Transverse colon (tissue), 4 donors: Measurements from ENCODE around the gene DNASE1L3. TPM values are rescaled to one million over a fixed set of nuclear protein-coding genes. Genes with fewer than 3 reads are reported as not detected.

ENCODE experiments used
- DNase-seq: peaks from one replicate; pipeline ENCODE4 v3.0.0-alpha.2; 2019
- H3K27ac ChIP-seq, 4 donors: fragments of 200-600 bp; sonication (generic); 2 replicates each; pipeline ENCODE4 v1.5.1; 2016 to 2018; ENCODE audit warnings: inconsistent platforms in 4 of 4
- H3K27me3 ChIP-seq: fragments of 200-600 bp; sonication (generic); 2 replicates; pipeline ENCODE4 v1.5.1; 2017; ENCODE audit warnings: inconsistent platforms
- H3K36me3 ChIP-seq, 4 donors: fragments of 200-600 bp; sonication (generic); 2 replicates each; pipeline ENCODE4 v1.5.1; 2017 to 2019; ENCODE audit warnings: inconsistent platforms in 4 of 4
- H3K4me1 ChIP-seq, 4 donors: fragments of 200-600 bp; sonication (generic); 2 replicates each; pipeline ENCODE4 v1.5.1; 2017 to 2020; ENCODE audit warnings: inconsistent platforms in 4 of 4
- H3K4me3 ChIP-seq, 4 donors: fragments of 200-600 bp; sonication (generic); 1 replicate in 1 of 4; 2 replicates in 3 of 4; pipeline versions ENCODE4 v1.5.1 to v1.6.1; 2017 to 2019; ENCODE audit warnings: inconsistent platforms in 4 of 4
- H3K9me3 ChIP-seq, 2 donors: fragments of 200-600 bp; sonication (generic); 2 replicates each; pipeline ENCODE4 v1.5.1; 2017 to 2019; ENCODE audit warnings: inconsistent platforms in 2 of 2
- EP300 ChIP-seq: sonication (generic); formaldehyde crosslinking; IDR thresholded peaks from one replicate; pipeline ENCODE4 v1.6.1; 2017; ENCODE audit warnings: antibody characterized with exemption, low read depth
- POLR2A ChIP-seq: fragments of 450-650 bp; IDR thresholded peaks from one replicate; pipeline ENCODE4 v1.6.1; 2016; ENCODE audit warnings: antibody characterized with exemption, mild to moderate bottlenecking, moderate library complexity
- POLR2AphosphoS5 ChIP-seq, 3 donors: sonication (generic); formaldehyde crosslinking; IDR thresholded peaks; one replicate each; pipeline ENCODE4 v1.6.1; 2016; ENCODE audit warnings: antibody characterized with exemption in 3 of 3
- WGBS, 2 donors: methylation state at CpG; one replicate each; pipeline ENCODE4 v1.1.5; 2018; ENCODE audit warnings: low coverage in 1 of 2; 5-methylcytosine and 5-hydroxymethylcytosine counted together
- in situ Hi-C, 4 donors: fragments of 200-750 bp; cut with MboI; loops; one replicate each; pipeline versions ENCODE4 v1.15.0 to v1.15.1; 2017; ENCODE audit warnings: low sequenced_read_pairs in 3 of 4, low pct_ligation_motif_present in 1 of 4, low pct_unique_long_range_greater_than_20kb in 1 of 4
- intact Hi-C: fragments of 100-400 bp; cut with DNase I; formaldehyde crosslinking; loops from one replicate; pipeline ENCODE4 v1.15.1; 2023; ENCODE audit warnings: low total_unique reads
- total RNA-seq, 4 donors: library from RNA; depleted of rRNA; stranded (reverse); fragments of >200 nt; gene quantifications; one replicate each; pipeline ENCODE4 v1.1.0, GENCODE V29; 2016
- TF ChIP-seq, protein P1 (sequence below), 5 experiments: fragments of 200-600 bp in 3 of 5; fragments of 450-650 bp in 2 of 5; sonication (generic) in 3 of 5; IDR thresholded peaks; 1 replicate in 2 of 5; 2 replicates in 3 of 5; pipeline ENCODE4 v1.5.1; 2016 to 2017; ENCODE audit warnings: antibody characterized with exemption in 5 of 5, inconsistent platforms in 3 of 5, mild to moderate bottlenecking in 2 of 5, moderate library complexity in 1 of 5

Gene DNASE1L3
- total RNA-seq, 4 donors from 2014 or later: 1.9 to 6.8 (median 3.6) TPM

DNA sequence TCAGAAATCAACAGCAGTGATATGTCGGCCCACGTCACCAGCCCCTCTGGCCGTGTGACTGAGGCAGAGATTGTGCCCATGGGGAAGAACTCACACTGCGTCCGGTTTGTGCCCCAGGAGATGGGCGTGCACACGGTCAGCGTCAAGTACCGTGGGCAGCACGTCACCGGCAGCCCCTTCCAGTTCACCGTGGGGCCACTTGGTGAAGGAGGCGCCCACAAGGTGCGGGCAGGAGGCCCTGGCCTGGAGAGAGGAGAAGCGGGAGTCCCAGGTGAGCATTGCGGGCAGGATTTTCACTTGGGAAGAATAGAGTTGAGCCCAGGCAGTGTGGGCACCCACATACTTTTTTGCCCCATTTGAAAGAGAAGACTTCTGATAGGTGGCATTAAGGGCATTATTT, 57.4 kb downstream of the DNASE1L3 start:
- peaks cover 0 to 65% (median 32%) of the 10 kb centered on the region in 4 donors for H3K36me3 ChIP-seq
- WGBS, 2 donors: 94% methylated on average over 16 of the region's 16 CpGs; no CpG with 5 or more reads in 1 of the 2 donors
- in situ Hi-C loops: loop anchor here in 1 of 4 donors (10.0 kb wide), 1 partner anchor 139 kb away; no protein-coding TSS in a partner anchor

DNA sequence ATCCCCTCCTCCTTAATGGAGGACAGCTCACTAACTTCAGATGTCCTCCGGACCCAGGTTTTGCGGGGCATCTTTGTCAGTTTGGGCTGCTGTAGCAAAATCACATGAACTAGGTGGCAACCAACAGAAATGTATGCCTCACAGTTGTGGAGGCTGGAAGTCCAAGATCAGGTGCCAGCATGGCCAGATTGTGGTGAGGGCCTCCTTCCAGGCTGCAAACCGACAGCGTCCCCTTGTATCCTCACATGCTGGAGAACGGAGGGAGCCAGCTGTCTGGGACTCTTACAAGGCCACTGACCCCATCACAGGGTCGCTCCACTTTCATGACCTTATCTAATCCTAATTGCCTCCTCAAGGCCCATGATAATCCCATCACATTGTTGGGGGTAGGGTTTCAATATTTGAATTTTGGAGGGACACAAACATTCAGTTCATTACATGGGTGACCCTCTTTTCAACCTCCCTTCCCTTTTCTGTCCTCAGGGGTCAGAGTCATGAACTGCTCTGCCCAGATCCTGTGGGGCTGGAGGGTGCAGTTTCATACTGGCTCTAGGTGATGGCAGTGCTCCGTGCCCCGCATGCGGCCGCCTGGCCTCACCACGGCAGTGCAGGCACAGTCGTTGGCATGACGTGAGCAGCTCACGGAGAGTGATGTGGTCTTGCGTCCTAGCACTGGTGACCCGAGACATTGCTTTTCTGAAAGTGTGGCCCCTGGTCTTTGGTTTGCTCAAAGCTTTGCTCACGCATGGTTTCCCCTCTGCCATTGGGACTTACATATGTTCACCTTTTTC, 58.4 kb downstream of the DNASE1L3 start:
- WGBS, 2 donors: 83 to 91% methylated on average over 1 to 17 of the region's 17 CpGs
- intact Hi-C loops (no loop called here), in situ Hi-C loops (loop anchor here in 1 of 4 donors (10.0 kb wide), 1 partner anchor 138 kb away; no protein-coding TSS in a partner anchor)
- Histone ChIP-seq H3K9me3 (no peaks in the 10 kb centered on the region), H3K4me1 (no peaks in the 10 kb centered on the region), H3K36me3 (peaks cover 0 to 74% (median 35%) of the 10 kb centered on the region in 4 donors), H3K27me3 (no peaks in the 10 kb centered on the region), H3K27ac (no peak overlapping the region), H3K4me3 (no peak overlapping the region)
- no peak for DNase-seq
- TF ChIP-seq POLR2A (no peak), POLR2AphosphoS5 (IDR thresholded peaks at IDR 0.05) (no peak), EP300 (no peak)
- TF ChIP-seq, protein P1, sequence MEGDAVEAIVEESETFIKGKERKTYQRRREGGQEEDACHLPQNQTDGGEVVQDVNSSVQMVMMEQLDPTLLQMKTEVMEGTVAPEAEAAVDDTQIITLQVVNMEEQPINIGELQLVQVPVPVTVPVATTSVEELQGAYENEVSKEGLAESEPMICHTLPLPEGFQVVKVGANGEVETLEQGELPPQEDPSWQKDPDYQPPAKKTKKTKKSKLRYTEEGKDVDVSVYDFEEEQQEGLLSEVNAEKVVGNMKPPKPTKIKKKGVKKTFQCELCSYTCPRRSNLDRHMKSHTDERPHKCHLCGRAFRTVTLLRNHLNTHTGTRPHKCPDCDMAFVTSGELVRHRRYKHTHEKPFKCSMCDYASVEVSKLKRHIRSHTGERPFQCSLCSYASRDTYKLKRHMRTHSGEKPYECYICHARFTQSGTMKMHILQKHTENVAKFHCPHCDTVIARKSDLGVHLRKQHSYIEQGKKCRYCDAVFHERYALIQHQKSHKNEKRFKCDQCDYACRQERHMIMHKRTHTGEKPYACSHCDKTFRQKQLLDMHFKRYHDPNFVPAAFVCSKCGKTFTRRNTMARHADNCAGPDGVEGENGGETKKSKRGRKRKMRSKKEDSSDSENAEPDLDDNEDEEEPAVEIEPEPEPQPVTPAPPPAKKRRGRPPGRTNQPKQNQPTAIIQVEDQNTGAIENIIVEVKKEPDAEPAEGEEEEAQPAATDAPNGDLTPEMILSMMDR (IDR thresholded peaks at IDR 0.05): no peak

More for the DNA sequence above, 57.4 kb downstream of the DNASE1L3 start:
- Histone ChIP-seq H3K9me3 (no peaks in the 10 kb centered on the region), H3K27ac (no peak overlapping the region), H3K4me1 (no peaks in the 10 kb centered on the region), H3K27me3 (no peaks in the 10 kb centered on the region), H3K4me3 (no peak overlapping the region)
- no peak for DNase-seq
- intact Hi-C loops: no loop called here
- no peak for TF ChIP-seq EP300

DNA sequence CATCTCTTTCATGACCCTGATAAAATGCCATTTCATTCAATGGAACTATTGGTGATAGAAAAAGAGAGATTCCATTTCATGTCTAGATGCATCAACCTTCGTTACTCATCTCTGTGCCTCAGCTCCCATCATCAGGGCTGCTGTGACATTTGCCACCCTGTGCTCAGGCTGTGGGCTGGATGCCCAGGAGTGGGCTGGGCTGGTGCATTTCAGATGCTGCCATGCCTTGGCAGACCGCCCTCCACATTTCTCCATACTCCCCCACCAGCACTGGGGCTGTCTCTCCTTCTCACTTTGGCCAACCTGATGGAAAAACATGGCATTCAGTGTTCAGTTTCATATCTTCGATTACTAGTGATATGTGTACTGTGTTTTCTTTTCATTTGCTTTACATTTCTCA, 59.1 kb downstream of the DNASE1L3 start:
- no peaks in the 10 kb centered on the region for H3K9me3 ChIP-seq
- peak overlapping the region in 2 of 4 donors; percentile 2 to 6 for H3K27ac ChIP-seq
- no peaks in the 10 kb centered on the region for H3K27me3 ChIP-seq
- intact Hi-C loops (no loop called here), in situ Hi-C loops (loop anchor here in 1 of 4 donors (10.0 kb wide), 1 partner anchor 137 kb away; no protein-coding TSS in a partner anchor)
- no peak overlapping the region for H3K4me3 ChIP-seq
- WGBS, 2 donors: 72 to 91% methylated on average over 2 to 3 of the region's 3 CpGs
- no peaks in the 10 kb centered on the region for H3K4me1 ChIP-seq
- peak in 1 of 3 donors; percentile 24 for TF ChIP-seq POLR2AphosphoS5 (IDR thresholded peaks at IDR 0.05)
- no peak for TF ChIP-seq EP300
- TF ChIP-seq POLR2A: no peak
- TF ChIP-seq, protein P1 (IDR thresholded peaks at IDR 0.05): no peak
- no peak for DNase-seq
- peaks cover 0 to 82% (median 38%) of the 10 kb centered on the region in 4 donors for H3K36me3 ChIP-seq

DNA sequence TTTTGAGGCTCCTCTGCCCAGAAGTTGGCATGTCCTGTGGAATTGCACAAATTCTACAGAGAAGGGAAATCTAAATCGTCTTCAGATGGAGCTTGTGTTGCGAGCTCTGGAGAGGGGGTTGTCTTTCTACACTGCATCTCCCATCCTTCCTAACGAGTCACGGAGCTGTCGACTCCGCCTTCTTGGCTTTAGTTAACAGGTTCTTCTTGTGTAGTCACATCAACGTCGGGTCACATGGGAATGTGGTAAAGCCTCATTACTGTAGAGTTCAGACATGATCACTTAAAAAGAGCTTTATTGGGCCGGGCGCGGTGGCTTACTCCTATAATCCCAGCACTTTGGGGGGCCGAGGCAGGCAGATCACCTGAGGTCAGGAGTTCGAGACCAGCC, 60.0 kb downstream of the DNASE1L3 start:
- Histone ChIP-seq H3K36me3 (peaks cover 0 to 82% (median 36%) of the 10 kb centered on the region in 4 donors), H3K4me3 (no peak overlapping the region), H3K27ac (peak overlapping the region in 1 of 4 donors; percentile 13), H3K27me3 (no peaks in the 10 kb centered on the region), H3K4me1 (no peaks in the 10 kb centered on the region), H3K9me3 (no peaks in the 10 kb centered on the region)
- intact Hi-C loops (no loop called here), in situ Hi-C loops (loop anchor here in 1 of 4 donors (10.0 kb wide), 1 partner anchor 136 kb away; no protein-coding TSS in a partner anchor)
- no peak for DNase-seq
- 89 to 94% methylated on average over 2 to 13 of the region's 13 CpGs for WGBS, 2 donors
- TF ChIP-seq POLR2AphosphoS5 (IDR thresholded peaks at IDR 0.05) (no peak), EP300 (no peak), POLR2A (no peak)
- TF ChIP-seq, protein P1 (IDR thresholded peaks at IDR 0.05): no peak
